HG03097 (cell line): Measurements from ENCODE around the gene FBXO2.

Experiments used
- ATAC-seq: cut with Tn5 transposase; IDR thresholded peaks from one replicate; pipeline ENCODE4 v1.9.1; 2021; ENCODE audit not compliant: unreplicated experiment, low FRiP score

FBXO2 gene

GRCh38 chr1:11654137-11654938 is at the start of gene FBXO2, which contains the start of gene FBXO44:
TSS of gene FBXO2 (minus strand) at chr1:11654429. CDS start at chr1:11654340, 89 bp downstream.
TSS of gene FBXO44 (plus strand) at chr1:11654877. CDS start at chr1:11655836, 959 bp downstream.
- no peak for ATAC-seq

GRCh38 chr1:11703357-11704193 is 49.3 kb upstream of the FBXO2 start:
- no peak for ATAC-seq

DNA sequence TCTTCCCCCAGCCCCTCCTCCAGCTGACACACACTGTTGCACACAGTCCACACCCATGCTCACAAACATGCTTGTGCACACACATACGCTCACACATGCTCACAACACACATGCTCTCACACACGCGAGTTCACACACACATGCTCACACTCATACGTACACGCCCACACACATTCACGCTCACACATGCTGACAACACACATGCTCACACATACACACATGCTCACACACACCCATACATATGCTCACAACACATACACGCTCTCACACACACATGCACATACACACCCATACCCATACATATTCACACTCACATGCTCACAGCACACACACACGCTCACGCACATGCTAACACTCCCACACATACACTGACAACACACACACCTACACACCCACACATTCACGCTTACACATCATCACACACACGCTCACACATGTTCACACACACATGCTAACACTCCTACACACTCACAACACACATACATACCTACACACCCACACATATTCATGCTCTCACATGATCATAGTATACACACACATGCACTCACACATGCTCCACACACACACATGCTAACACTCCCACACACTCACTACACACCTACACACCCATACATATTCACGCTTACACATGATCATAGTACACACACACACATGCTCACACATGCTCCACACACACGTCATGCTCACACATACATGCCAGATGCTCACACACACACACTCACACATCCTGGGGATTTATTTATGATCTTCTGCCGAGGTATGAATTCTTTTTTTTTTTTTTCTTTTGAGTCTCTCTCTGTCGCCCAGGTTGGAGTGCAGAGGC is 48.0 kb upstream of the FBXO2 start:
- no peak for ATAC-seq

- ATAC-seq = no peak
Observed at GRCh38 chr1:11701551-11701961, 47.3 kb upstream of the FBXO2 start.

GRCh38 chr1:11700601-11701467 is 46.6 kb upstream of the FBXO2 start:
- no peak for ATAC-seq

- no peak for ATAC-seq
Observed at GRCh38 chr1:11697893-11698210, 43.6 kb upstream of the FBXO2 start.

DNA sequence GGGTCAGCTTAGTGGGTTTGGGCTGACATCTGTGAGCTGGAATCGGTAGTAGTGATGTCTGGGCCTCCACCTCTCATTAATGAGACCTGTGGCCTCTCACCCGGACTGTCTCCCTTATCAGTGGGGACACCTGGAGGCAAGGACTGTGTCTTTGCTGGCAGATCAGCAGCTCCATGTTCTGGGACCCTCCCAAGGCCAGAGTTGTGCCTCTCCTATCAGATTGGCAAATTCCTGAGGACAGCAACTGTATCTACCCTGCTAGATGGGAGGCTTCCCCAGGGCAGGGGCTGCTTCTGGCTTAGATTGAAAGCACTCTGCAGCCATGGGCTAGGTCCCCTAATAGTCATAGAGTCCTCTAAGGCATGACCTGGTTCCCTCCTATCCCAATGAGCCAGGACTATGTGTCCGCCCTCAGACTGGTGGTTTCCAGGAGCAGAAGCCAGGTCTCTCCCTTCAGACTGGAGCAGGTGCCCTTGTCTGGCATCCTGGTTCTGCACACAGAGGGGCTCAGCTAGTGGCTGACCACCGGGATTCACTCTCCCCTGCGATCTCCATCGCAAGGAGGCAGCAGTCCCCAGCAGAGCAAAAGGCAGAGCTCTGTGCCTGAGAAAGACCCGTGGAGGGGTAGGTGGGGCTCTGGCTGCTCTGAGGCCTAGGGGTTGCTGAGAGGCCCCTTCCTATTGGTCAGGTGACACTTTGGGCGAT is 43.1 kb upstream of the FBXO2 start:
- no peak for ATAC-seq

GRCh38 chr1:11695861-11696260 is 41.6 kb upstream of the FBXO2 start:
- ATAC-seq = no peak

GRCh38 chr1:11693917-11694316 is 39.7 kb upstream of the FBXO2 start:
- no peak for ATAC-seq

GRCh38 chr1:11693024-11693590 is 38.9 kb upstream of the FBXO2 start:
- no peak for ATAC-seq

DNA sequence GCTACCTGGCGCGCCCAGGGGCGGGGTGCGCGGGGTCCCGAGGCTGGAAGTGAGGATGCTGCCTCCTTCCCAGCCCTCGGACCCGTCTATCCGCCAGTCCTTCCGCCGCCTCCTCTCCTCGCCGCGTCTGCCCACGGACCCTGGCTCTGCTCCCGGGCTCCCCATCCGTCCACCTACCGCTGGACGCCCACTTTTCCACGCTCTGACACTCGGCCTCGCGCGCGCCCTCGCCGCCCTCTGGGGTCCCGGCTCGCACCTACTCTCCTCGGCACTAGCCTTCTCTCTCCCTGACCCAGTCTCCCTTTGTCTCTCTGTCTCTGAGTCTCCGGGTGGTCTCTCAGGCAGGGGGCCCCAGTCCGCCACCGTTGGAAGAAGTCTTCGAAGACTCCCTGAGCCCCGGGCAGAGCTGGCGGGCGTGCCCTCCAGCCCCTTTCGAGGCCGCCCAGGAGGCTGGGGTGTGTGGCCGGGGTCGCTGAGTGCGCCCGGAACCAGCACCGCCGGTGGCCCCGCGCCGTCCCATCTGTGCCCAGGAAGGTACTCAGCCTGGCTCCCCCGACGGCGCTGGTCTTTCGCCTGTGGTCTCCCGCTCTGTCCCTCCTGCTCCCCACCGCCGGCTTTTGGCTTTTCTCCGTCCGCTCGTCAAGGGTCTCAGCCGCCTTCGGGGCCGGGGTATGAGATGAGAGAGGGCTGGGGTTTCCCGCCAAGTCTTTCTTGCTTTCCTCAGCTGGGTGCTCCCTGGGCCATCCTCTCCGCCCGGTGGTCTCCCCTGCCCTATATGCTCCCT is 37.9 kb upstream of the FBXO2 start:
- no peak for ATAC-seq

DNA sequence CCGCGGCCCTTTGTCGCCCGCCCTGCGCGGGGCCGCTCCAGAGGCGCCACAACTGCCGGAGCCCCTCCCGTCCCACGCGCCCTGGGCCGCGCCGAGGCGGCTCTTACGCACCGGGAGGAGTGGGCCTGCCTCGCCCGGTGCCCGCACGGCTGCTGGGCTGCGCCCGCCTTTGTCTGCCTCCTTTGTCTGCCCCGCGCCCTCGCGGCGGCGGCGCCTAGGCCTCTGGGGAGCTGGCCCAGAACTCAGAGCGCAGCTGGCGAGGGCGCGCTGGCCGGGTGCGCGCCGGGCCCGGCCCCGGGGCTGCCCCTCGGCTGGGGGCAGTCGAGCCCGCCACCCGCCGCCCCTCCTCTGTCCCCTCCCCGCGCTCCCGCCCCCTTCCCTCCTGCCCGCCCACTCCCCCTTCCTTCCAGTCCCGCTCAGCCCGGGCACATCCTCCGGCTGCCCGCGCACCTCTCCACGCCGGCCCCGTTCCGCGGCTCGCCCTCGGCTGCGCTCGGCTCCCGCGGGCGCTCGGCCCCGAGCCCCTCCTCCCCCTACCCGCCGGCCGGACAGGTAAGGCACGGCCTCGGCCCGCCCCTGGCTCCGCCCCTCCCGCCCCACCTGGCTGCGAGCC is 37.2 kb upstream of the FBXO2 start, which contains the start of gene DRAXIN:
Gene DRAXIN, plus strand, starts transcription at position 409 of the 613 bp plus-strand sequence. CDS start 14,549 bp downstream, outside the sequence.
- no peak for ATAC-seq

DNA sequence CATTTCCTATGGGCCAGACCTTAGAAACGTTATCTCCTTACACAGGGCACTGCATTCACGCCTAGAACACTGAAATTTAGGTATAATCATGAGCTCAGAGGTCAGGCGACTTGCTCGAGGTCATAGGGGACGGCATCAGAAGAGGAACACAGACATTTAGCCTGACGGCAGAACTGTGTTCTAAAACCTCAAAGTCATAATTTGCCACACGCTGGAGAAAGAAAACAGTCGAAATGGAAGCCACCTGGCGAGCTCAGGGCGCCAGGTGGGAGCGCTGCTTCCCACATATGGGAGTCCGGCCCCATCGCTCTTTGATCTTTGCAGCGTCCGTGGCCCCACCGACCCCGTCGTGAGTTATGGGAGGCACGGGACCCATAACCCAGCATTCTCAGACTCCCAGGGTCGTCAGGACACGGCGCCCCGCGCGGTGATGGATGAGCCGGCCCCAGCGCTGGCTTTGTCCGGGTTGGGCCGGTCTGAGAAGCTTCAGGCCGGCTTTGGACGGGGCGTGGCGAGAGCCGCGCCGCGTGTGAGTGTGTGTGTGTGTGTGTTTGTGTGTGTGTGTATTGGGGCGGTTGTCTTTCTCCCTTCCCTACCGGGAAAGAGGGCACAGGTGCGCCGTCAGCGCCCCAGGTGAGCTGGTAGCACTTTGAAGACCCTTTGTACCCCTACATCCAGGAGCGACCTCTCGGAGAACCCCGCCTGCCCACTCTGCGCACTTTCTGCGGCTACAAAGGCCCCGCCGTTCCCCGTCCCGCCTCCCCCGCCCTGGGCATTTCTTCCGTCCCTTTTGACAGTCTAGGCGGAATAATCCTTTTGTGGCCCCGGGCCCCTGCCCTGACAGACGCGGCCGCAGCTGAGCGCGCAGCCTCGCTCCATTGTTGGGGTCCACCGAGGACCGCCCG is 36.4 kb upstream of the FBXO2 start:
- no peak for ATAC-seq

- no peak for ATAC-seq
Observed at GRCh38 chr1:11688506-11688905, 34.3 kb upstream of the FBXO2 start.

DNA sequence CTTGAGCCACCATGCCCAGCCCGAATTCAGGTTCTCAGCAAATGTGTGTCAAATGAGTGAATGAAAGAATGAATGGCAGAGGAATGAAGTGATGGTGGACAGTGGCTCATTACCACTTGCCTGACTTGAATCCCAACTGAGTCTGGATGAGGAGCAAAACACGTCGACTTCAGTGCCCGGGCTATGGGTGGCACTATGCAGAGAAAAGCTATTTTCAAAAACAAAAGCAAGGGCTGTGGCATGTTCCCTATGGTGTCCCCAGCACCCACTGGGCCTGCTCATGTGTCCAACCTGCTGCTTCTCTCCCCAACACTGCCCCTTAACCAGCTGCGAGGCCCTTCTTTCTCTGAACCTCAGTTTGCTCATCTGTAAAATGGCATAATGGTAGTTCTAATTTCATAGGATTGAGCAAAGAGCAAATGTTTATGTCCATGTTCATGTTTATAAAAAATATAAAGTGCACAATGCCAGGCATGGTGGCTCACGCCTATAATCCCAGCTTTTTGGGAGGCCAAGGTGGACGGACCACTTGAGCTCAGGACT is 31.1 kb upstream of the FBXO2 start:
- no peak for ATAC-seq

DNA sequence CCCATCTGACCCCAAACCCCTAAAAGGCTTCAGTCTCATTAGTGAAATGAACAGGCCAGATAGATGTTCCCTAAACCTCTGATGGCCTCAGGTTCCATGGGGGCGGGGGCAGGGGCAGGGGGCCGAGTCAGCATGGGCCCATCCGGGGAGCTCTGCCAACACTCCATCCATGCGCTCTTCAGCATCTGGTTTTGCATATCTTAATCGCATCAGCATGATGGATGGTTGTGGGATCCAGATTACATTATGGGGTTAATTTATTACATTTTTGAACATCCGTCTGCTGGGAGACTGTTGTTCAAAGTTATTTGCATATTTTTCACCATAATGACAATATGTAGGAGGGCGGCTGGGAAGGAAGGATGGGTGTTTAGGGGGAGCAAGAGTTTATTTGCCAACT is 29.8 kb upstream of the FBXO2 start:
- no peak for ATAC-seq
